Measurements from ENCODE around the gene NEUROG1.

NEUROG1 gene

DNA sequence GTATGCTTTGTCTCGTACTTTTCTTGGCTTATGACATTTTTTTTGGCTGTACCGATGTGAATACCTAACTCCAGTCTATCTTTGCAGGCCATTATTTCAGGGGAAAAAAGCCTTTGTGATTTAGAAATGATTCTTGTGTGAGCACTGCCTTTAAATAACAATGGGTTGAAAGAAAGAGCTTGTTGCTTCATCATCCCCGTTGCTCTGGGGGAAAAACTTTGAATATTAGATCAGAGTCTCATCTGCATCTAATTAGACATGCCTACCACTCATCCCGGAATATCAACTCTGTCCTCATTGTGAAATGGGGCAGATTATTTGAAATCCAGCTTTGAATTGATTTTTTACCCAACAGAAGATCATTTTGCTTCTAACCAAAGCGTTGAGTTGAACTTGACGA, 29.5 kb upstream of the NEUROG1 start:
- no peaks in the 10 kb centered on the region for H3K4me1 ChIP-seq (ENCODE audit: insufficient read depth, low read length, severe bottlenecking)
- H3K36me3 ChIP-seq (ENCODE audit: insufficient read depth, low read length) = no peaks in the 10 kb centered on the region
- no peaks in the 10 kb centered on the region; the same call in 1 of the 2 replicates for H3K27me3 ChIP-seq (ENCODE audit: insufficient read depth, low read length)
- no peaks in the 10 kb centered on the region for H4K20me1 ChIP-seq (ENCODE audit: insufficient read depth, low read length)
- H3K9me2 ChIP-seq (ENCODE audit: low read depth, low read length) = no peaks in the 10 kb centered on the region
- no peak overlapping the region for H3K4me2 ChIP-seq (ENCODE audit: low read length)
- H3K27ac ChIP-seq (ENCODE audit: low read depth, low read length, poor library complexity, severe bottlenecking) = no peak overlapping the region
- TF ChIP-seq EZH2 (IDR thresholded peaks at IDR 0.05; ENCODE audit: borderline replicate concordance, low read length) = no peak
- TF ChIP-seq, protein P1, sequence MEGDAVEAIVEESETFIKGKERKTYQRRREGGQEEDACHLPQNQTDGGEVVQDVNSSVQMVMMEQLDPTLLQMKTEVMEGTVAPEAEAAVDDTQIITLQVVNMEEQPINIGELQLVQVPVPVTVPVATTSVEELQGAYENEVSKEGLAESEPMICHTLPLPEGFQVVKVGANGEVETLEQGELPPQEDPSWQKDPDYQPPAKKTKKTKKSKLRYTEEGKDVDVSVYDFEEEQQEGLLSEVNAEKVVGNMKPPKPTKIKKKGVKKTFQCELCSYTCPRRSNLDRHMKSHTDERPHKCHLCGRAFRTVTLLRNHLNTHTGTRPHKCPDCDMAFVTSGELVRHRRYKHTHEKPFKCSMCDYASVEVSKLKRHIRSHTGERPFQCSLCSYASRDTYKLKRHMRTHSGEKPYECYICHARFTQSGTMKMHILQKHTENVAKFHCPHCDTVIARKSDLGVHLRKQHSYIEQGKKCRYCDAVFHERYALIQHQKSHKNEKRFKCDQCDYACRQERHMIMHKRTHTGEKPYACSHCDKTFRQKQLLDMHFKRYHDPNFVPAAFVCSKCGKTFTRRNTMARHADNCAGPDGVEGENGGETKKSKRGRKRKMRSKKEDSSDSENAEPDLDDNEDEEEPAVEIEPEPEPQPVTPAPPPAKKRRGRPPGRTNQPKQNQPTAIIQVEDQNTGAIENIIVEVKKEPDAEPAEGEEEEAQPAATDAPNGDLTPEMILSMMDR (IDR thresholded peaks at IDR 0.05; ENCODE audit: low read length) = no peak
- no peaks in the 10 kb centered on the region for H3K9me3 ChIP-seq (ENCODE audit: low read length)
- H2AFZ ChIP-seq (ENCODE audit: low read length) = no peak overlapping the region
- H3K9ac ChIP-seq (ENCODE audit: low read length) = no peak overlapping the region
- no peaks in the 10 kb centered on the region for H3K79me2 ChIP-seq (ENCODE audit: insufficient read depth, low read length)
- no peak overlapping the region for H3K4me3 ChIP-seq (ENCODE audit: low read depth, low read length, poor library complexity, severe bottlenecking)
- no peaks in the 10 kb centered on the region for H3F3A ChIP-seq (ENCODE audit: insufficient read depth, low read length)

DNA sequence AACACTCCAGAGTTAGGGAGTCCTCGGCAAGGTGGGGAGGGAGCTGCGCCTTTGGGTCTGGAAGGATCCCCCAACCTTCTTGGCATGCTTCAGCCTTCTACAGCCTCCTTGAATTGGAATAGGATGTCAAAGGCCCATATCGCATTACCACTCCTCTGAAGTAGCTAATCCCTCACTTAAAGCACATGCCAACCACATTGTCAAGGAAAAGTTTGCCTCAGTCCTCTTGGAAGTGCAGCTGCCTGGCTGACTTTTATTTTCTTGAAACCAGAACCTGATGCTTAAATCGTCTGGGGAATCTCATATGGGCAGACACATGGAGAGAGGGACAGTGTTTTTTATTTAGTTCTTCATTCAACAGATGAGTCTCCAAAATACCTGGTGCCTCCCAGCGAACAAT, 28.6 kb upstream of the NEUROG1 start:
- no peaks in the 10 kb centered on the region for H3K9me2 ChIP-seq (ENCODE audit: low read depth, low read length)
- no peaks in the 10 kb centered on the region for H3K4me1 ChIP-seq (ENCODE audit: insufficient read depth, low read length, severe bottlenecking)
- H2AFZ ChIP-seq (ENCODE audit: low read length) = no peak overlapping the region
- H3K27me3 ChIP-seq (ENCODE audit: insufficient read depth, low read length) = no peaks in the 10 kb centered on the region; the same call in 1 of the 2 replicates
- no peak overlapping the region for H3K9ac ChIP-seq (ENCODE audit: low read length)
- H3K4me3 ChIP-seq (ENCODE audit: low read depth, low read length, poor library complexity, severe bottlenecking) = no peak overlapping the region
- no peak overlapping the region for H3K4me2 ChIP-seq (ENCODE audit: low read length)
- no peaks in the 10 kb centered on the region for H3K36me3 ChIP-seq (ENCODE audit: insufficient read depth, low read length)
- no peaks in the 10 kb centered on the region for H3K9me3 ChIP-seq (ENCODE audit: low read length)
- no peaks in the 10 kb centered on the region for H3K79me2 ChIP-seq (ENCODE audit: insufficient read depth, low read length)
- TF ChIP-seq, protein P1 (IDR thresholded peaks at IDR 0.05; ENCODE audit: low read length) = no peak
- TF ChIP-seq EZH2 (IDR thresholded peaks at IDR 0.05; ENCODE audit: borderline replicate concordance, low read length) = no peak
- no peak overlapping the region for H3K27ac ChIP-seq (ENCODE audit: low read depth, low read length, poor library complexity, severe bottlenecking)
- H3F3A ChIP-seq (ENCODE audit: insufficient read depth, low read length) = no peaks in the 10 kb centered on the region
- H4K20me1 ChIP-seq (ENCODE audit: insufficient read depth, low read length) = no peaks in the 10 kb centered on the region

DNA sequence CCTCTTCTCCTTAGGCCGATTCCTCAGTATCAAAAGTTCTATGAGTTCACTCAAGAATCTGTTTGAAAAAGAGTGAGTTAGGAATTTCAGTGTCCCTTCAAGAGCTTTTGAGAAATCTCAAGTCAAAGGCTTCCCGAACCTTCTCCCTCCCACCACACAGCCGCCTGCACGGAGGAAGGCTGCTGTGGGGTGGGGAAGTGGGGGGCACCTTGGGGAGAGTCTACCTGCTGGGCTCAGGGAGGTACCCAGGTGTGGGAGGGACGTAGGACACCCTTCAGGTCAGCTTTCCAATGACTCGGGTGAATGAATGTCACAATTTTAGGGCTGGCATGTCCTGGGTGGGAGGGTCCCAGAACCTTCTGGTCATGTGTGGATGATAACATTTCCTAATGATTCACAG, 25.5 kb upstream of the NEUROG1 start:
- H3K4me3 ChIP-seq (ENCODE audit: low read depth, low read length, poor library complexity, severe bottlenecking) = no peak overlapping the region

More for the DNA sequence above, 25.5 kb upstream of the NEUROG1 start:
- H3K79me2 ChIP-seq (ENCODE audit: insufficient read depth, low read length) = no peaks in the 10 kb centered on the region
- H3K9me2 ChIP-seq (ENCODE audit: low read depth, low read length) = no peaks in the 10 kb centered on the region
- no peaks in the 10 kb centered on the region for H3K36me3 ChIP-seq (ENCODE audit: insufficient read depth, low read length)
- no peaks in the 10 kb centered on the region for H4K20me1 ChIP-seq (ENCODE audit: insufficient read depth, low read length)
- H3F3A ChIP-seq (ENCODE audit: insufficient read depth, low read length) = no peaks in the 10 kb centered on the region
- H3K9ac ChIP-seq (ENCODE audit: low read length) = no peak overlapping the region
- H3K9me3 ChIP-seq (ENCODE audit: low read length) = no peaks in the 10 kb centered on the region
- H3K27me3 ChIP-seq (ENCODE audit: insufficient read depth, low read length) = no peaks in the 10 kb centered on the region; the same call in 1 of the 2 replicates
- no peak overlapping the region for H2AFZ ChIP-seq (ENCODE audit: low read length)
- H3K4me2 ChIP-seq (ENCODE audit: low read length) = no peak overlapping the region
- no peak overlapping the region for H3K27ac ChIP-seq (ENCODE audit: low read depth, low read length, poor library complexity, severe bottlenecking)
- no peaks in the 10 kb centered on the region for H3K4me1 ChIP-seq (ENCODE audit: insufficient read depth, low read length, severe bottlenecking)
- TF ChIP-seq, protein P1 (IDR thresholded peaks at IDR 0.05; ENCODE audit: low read length) = no peak
- TF ChIP-seq EZH2 (IDR thresholded peaks at IDR 0.05; ENCODE audit: borderline replicate concordance, low read length) = no peak
